Erythroblast (primary cell): ENCODE data around the gene SCML1.

Source experiments
- DNase-seq, 2 experiments: peaks; one replicate each; lab custom pipeline; 2025; lab: John Stamatoyannopoulos, UW
- GATA1 ChIP-seq: IDR thresholded peaks from 2 replicates; pipeline ENCODE4 v1.6.1; 2011; ENCODE audit warnings: low read depth, mild to moderate bottlenecking, control low read depth, low read length, moderate library complexity
- POLR2A ChIP-seq: IDR thresholded peaks from 2 replicates; pipeline ENCODE4 v1.6.1; 2011; ENCODE audit warnings: mild to moderate bottlenecking, low read length

Gene SCML1

DNA sequence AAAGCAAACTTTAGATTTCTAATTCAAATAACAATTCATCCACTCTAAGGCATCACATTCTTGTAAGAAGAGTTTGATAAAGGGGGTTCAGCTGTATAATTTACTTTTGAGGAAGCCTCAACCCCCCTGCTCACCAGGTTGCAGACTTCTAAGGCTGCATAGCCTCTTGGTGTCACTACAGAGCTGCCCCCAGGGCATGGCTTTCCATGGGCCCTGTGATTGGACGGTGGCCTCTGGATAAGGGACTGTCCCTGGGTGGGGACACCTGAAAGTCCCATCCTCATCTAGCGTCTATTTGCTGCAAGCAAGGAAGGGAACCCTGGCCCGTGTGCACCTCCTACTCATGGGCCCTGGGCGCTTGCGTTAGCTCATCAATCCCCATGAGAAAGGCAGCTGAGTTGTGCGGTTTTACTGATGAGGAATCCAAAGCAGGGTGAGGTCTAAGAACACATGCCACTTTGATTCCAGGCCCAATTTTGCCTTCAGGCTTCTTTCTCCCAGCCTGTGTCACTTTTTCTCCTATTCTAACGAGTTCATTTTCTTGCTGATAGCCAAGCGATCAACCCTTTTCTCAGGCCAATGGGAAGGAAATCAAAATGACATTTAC is 51.8 kb downstream of the SCML1 start:
- TF ChIP-seq POLR2A (no peak), GATA1 (no peak)
- no peak for DNase-seq

DNA sequence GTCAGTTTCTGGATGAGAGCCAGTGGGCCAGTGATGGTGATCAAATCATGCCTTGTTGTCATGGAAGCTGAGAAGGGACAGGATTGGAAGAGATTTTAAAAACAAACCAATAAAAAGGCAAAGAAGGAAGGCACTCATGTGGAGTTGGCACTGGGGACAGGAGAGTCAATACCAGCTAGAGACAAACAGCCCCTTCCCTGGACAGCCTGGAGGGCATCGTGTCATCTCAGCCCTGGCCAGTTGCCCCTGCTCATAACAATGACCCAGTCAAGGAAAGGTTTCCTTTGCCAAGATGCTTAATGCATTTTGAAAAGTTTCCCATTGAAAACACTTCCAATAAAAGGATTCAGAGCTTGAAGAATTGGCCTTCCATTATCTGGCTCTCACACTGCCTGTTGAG is 55.5 kb downstream of the SCML1 start:
- no peak for TF ChIP-seq GATA1
- no peak for TF ChIP-seq POLR2A
- no peak for DNase-seq

DNA sequence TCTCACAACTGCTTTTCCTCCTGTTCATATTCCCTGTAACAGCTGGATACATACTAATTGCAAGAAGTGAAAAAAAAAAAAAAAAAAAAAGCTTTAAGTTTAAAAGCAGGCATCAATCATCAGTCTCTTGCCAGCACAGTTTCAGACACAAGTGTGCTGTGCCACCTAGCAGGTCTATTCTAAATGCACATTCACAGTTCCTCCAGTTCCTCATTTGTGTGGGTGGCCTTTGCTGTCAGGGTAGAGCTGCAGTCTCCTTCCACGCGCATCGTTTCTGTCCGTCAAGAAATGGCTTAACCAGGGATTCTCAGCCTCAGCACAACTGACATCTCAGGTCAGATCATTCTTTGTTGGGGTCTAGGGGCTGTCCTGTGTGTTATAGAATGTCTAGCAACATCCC is 61.6 kb downstream of the SCML1 start:
- TF ChIP-seq POLR2A: no peak
- TF ChIP-seq GATA1: no peak
- no peak for DNase-seq

DNA sequence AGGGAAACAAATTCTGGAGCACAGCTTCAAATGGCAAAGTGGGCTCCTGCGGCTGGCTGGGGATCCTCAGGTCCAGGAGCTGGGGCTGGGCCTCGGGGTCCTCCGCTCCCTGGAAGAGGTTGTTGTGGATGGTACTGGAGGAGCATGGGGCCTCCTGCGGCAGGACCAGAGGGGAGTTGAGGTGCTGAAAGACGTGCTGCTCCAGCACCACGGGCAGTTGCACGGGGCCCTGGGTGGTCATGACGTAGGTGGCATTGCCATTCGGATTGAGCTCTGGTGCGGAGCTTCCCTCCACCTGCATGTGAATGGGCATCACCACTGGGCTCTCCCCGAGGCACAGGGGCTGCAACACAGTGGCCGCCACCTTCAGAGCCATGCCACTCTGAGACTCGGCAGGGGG is 64.1 kb downstream of the SCML1 start:
- TF ChIP-seq GATA1 (no peak), POLR2A (no peak)

DNA sequence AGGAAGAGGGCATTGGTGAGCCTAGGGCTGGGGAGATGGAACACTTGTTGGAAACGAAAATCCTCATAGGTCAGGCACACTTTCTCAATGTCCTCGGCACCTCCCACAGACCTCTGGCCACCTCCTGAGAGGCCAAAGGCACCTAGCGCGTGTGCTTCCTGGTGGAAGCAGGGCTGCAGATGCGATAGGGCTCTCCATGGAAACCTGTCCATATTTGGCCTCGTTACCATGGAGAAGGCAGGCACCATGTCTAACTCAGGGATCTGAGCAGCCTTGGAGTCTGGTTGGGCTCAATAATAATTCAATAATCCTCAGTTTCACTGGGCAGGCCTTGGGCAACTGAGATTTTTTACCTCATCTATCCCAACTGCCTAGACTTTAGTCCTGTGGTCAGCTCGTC is 65.5 kb downstream of the SCML1 start:
- no peak for TF ChIP-seq POLR2A
- no peak for TF ChIP-seq GATA1
- no peak for DNase-seq

More for the DNA sequence above, 64.1 kb downstream of the SCML1 start:
- no peak for DNase-seq

DNA sequence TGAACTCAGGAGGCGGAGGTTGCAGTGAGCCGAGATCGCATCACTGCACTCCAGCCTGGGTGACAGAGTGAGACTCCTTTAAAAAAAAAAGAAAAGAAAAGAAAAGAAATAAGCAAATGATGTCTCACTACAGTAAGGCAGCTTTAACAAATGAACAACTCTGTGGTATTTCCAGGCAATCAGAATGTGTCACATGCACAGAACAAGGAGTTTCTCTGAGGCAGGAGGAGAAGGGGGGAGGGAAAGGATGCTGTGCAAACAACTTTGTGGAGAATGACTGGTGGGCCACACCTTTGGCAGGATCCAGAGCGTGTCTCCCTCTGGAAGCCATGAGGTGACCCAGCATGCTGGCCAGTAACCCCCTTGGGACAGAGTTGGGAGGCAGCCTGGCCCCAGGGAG is 66.2 kb downstream of the SCML1 start:
- no peak for DNase-seq
- TF ChIP-seq GATA1: no peak
